HepG2 (cell line): ENCODE data around the gene PSMB3. TPM values are rescaled to one million over a fixed set of nuclear protein-coding genes. Genes with fewer than 3 reads are reported as not detected.

Experiments
- AFF4 ChIP-seq: sonication (generic); formaldehyde crosslinking; IDR thresholded peaks from 2 replicates; pipeline ENCODE4 v1.4.0; 2020; ENCODE audit warnings: missing genetic modification reagents
- FOXK1 ChIP-seq: sonication (generic); formaldehyde crosslinking; IDR thresholded peaks from 2 replicates; pipeline ENCODE4 v1.4.0; 2020; ENCODE audit warnings: low read depth, missing genetic modification reagents, borderline replicate concordance
- HES4 ChIP-seq: sonication (generic); formaldehyde crosslinking; IDR thresholded peaks from 2 replicates; pipeline ENCODE4 v1.9.0; 2021; ENCODE audit warnings: mild to moderate bottlenecking, missing genetic modification reagents, borderline replicate concordance
- HMG20B ChIP-seq: conservative IDR thresholded peaks from 2 replicates; pipeline ENCODE4 v1.6.1; 2016; ENCODE audit warnings: missing genetic modification reagents, missing compliant biosample characterization
- HOMEZ ChIP-seq: IDR thresholded peaks from 2 replicates; pipeline ENCODE4 v1.6.1; 2016; ENCODE audit warnings: low read depth
- KLF11 ChIP-seq: IDR thresholded peaks from 2 replicates; pipeline ENCODE4 v1.6.1; 2016; ENCODE audit warnings: missing compliant biosample characterization
- PITX1 ChIP-seq: sonication (generic); formaldehyde crosslinking; IDR thresholded peaks from 2 replicates; pipeline ENCODE4 v1.5.1; 2020; ENCODE audit warnings: mild to moderate bottlenecking, missing genetic modification reagents
- POLR2AphosphoS5 ChIP-seq: IDR thresholded peaks from 2 replicates; pipeline ENCODE4 v1.6.1; 2012; ENCODE audit warnings: low read depth, low read length
- SMAD9 ChIP-seq: sonication (generic); formaldehyde crosslinking; IDR thresholded peaks from 2 replicates; pipeline ENCODE4 v1.5.1; 2020; ENCODE audit warnings: mild to moderate bottlenecking, missing genetic modification reagents
- SNAPC4 ChIP-seq: sonication (generic); formaldehyde crosslinking; IDR thresholded peaks from 2 replicates; pipeline ENCODE4 v1.4.0; 2020; ENCODE audit warnings: mild to moderate bottlenecking, missing genetic modification reagents
- SRSF9 ChIP-seq: fragments of 200-400 bp; formaldehyde crosslinking; IDR thresholded peaks from 2 replicates; pipeline ENCODE4 v1.6.1; 2018; ENCODE audit warnings: borderline replicate concordance, mild to moderate bottlenecking, low read depth, low read length; ENCODE audit not compliant: insufficient read depth, poor library complexity, severe bottlenecking
- TERF1 ChIP-seq: sonication (generic); formaldehyde crosslinking; IDR thresholded peaks from 2 replicates; pipeline ENCODE4 v1.8.0; 2022; ENCODE audit warnings: mild to moderate bottlenecking, missing genetic modification reagents, moderate library complexity
- YEATS2 ChIP-seq: sonication (generic); formaldehyde crosslinking; IDR thresholded peaks from 2 replicates; pipeline ENCODE4 v1.4.0; 2020; ENCODE audit warnings: missing genetic modification reagents, borderline replicate concordance
- ZBTB20 ChIP-seq: sonication (generic); formaldehyde crosslinking; IDR thresholded peaks from 2 replicates; pipeline ENCODE4 v1.8.1; 2023; ENCODE audit warnings: missing genetic modification reagents, low read depth, mild to moderate bottlenecking, borderline replicate concordance
- ZNF207 ChIP-seq: fragments of 450-650 bp; IDR thresholded peaks from 2 replicates; pipeline ENCODE4 v1.6.1; 2016; ENCODE audit warnings: antibody characterized with exemption, borderline replicate concordance
- ZNF274 ChIP-seq: sonication (generic); formaldehyde crosslinking; IDR thresholded peaks from 2 replicates; pipeline ENCODE4 v1.5.1; 2020; ENCODE audit warnings: mild to moderate bottlenecking, missing genetic modification reagents
- ZNF431 ChIP-seq: sonication (generic); formaldehyde crosslinking; IDR thresholded peaks from 2 replicates; pipeline ENCODE4 v1.9.0; 2022; ENCODE audit warnings: missing genetic modification reagents, low read depth, mild to moderate bottlenecking, borderline replicate concordance
- ZSCAN21 ChIP-seq: sonication (generic); formaldehyde crosslinking; IDR thresholded peaks from 2 replicates; pipeline ENCODE4 v1.8.0; 2022; ENCODE audit warnings: mild to moderate bottlenecking, missing genetic modification reagents, moderate library complexity, borderline replicate concordance
- polyA plus RNA-seq, 8 experiments: library from polyadenylated mRNA; depleted of rRNA in 3 of 8; stranded (reverse) in 7 of 8; unstranded in 1 of 8; fragments of >200 nt; fragmentation: Illumina TruSeq in 4 of 8; extraction: Trizol in 4 of 8; gene quantifications; 2 replicates each; pipeline versions ENCODE4 v1.2.1 to v1.2.3, GENCODE V29; 2011 to 2016; ENCODE audit warnings: low read depth in 4 of 8, missing spikeins in 1 of 8, mixed read lengths in 1 of 8; ENCODE audit not compliant: insufficient read depth in 1 of 8
- total RNA-seq, 5 experiments: library from RNA; depleted of rRNA; stranded (reverse); fragments of >200 nt; fragmentation: Illumina TruSeq; extraction: Trizol; gene quantifications; 2 replicates each; pipeline ENCODE4 v1.2.3, GENCODE V29; 2016; ENCODE audit warnings: low read depth in 1 of 5

PSMB3 gene
- total and polyA plus RNA-seq, 2 of the 13 experiments (the other 11 are each of a cell fraction or from before 2014, with no cell fraction given), result 366 to 517 TPM

GRCh38 chr17:38705803-38706504, 46.6 kb upstream of the PSMB3 start (continued):
- TF ChIP-seq FOXK1 (CRISPR knock-in tag), result peak; percentile 48; the same call in 1 of the 2 replicates
- no peak for TF ChIP-seq SRSF9
- no peak for TF ChIP-seq HOMEZ (CRISPR knock-in tag)
- TF ChIP-seq POLR2AphosphoS5, result peak; percentile 45
- no peak for TF ChIP-seq ZNF431
- no peak for TF ChIP-seq ZNF207
- TF ChIP-seq ZBTB20, result no peak
- TF ChIP-seq HMG20B, result no peak
- TF ChIP-seq SNAPC4, result peak; percentile 70; the same call in 1 of the 2 replicates
- no peak for TF ChIP-seq ZSCAN21 (CRISPR knock-in tag)
- TF ChIP-seq ZNF274 (CRISPR knock-in tag), result no peak
- TF ChIP-seq PITX1 (CRISPR knock-in tag), result no peak; the same call in 1 of the 2 replicates
- TF ChIP-seq YEATS2 (CRISPR knock-in tag), result no peak
- TF ChIP-seq HES4, result peak; percentile 86
- TF ChIP-seq AFF4 (CRISPR knock-in tag), result no peak
- TF ChIP-seq TERF1 (CRISPR knock-in tag), result no peak
- TF ChIP-seq KLF11, result no peak
- TF ChIP-seq SMAD9 (CRISPR knock-in tag), result no peak
